Progenitor cell of endocrine pancreas (in vitro differentiated cells): ENCODE data around the gene ADCK2. TPM values are rescaled to one million over a fixed set of nuclear protein-coding genes. Genes with fewer than 3 reads are reported as not detected.

ENCODE experiments used
- DNase-seq: peaks from one replicate; pipeline ENCODE4 v3.0.0; 2021; ENCODE audit warnings: low spot score; ENCODE audit not compliant: unreplicated experiment
- H3K27ac Mint-ChIP-seq: 2 replicates; pipeline ENCODE4 v1.8.0; 2021; ENCODE audit warnings: mild to moderate bottlenecking, moderate library complexity, mixed read lengths
- H3K27me3 Mint-ChIP-seq: 2 replicates; pipeline ENCODE4 v1.8.0; 2021; ENCODE audit warnings: mixed read lengths
- H3K36me3 Mint-ChIP-seq: 2 replicates; pipeline ENCODE4 v1.8.0; 2022; ENCODE audit warnings: mixed read lengths; ENCODE audit not compliant: insufficient read depth
- H3K4me1 Mint-ChIP-seq: 2 replicates; pipeline ENCODE4 v1.8.0; 2021; ENCODE audit warnings: low read depth, mixed read lengths
- H3K4me3 Mint-ChIP-seq: 2 replicates; pipeline ENCODE4 v1.8.0; 2021; ENCODE audit warnings: low read depth, mild to moderate bottlenecking, moderate library complexity, mixed read lengths
- H3K9me3 Mint-ChIP-seq: 2 replicates; pipeline ENCODE4 v1.8.0; 2021; ENCODE audit warnings: low read depth, mixed read lengths
- total RNA-seq: library from RNA; stranded (reverse); gene quantifications from 2 replicates; pipeline ENCODE4 v1.2.1, GENCODE V29; 2021
- TF ChIP-seq, protein P1 (sequence below): fragments of 200-600 bp; sonication (generic); IDR thresholded peaks from one replicate; pipeline ENCODE4 v1.5.0; 2021; ENCODE audit warnings: antibody characterized with exemption, mild to moderate bottlenecking; ENCODE audit not compliant: unreplicated experiment

Gene ADCK2
- total RNA-seq, 1 donor from 2014 or later, result 21.9 TPM

DNA sequence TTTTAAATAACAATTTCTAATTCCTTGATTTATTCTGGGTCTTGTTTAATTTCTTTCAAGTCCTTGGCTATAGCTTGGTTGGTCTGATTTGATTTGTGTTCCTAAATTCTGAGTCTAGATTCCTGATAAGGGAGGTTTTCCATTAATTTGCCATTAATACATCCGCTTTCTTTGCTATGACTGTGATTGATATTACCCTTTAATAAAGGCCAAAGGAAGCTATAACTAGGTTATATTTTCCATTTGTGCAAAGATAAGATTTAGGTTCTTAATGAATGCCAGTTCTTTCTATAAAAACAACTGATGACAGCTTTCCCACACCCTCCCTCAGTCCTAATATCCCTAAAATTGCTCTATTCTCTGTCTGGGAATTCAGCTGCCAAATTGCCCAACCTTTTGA, 52.0 kb downstream of the ADCK2 start:
- Mint-ChIP-seq H3K36me3 (peaks cover 5% of the 10 kb centered on the region), H3K27me3 (no peaks in the 10 kb centered on the region), H3K4me1 (no peaks in the 10 kb centered on the region), H3K27ac (no peak overlapping the region), H3K4me3 (no peak overlapping the region), H3K9me3 (no peaks in the 10 kb centered on the region)
- TF ChIP-seq, protein P1, sequence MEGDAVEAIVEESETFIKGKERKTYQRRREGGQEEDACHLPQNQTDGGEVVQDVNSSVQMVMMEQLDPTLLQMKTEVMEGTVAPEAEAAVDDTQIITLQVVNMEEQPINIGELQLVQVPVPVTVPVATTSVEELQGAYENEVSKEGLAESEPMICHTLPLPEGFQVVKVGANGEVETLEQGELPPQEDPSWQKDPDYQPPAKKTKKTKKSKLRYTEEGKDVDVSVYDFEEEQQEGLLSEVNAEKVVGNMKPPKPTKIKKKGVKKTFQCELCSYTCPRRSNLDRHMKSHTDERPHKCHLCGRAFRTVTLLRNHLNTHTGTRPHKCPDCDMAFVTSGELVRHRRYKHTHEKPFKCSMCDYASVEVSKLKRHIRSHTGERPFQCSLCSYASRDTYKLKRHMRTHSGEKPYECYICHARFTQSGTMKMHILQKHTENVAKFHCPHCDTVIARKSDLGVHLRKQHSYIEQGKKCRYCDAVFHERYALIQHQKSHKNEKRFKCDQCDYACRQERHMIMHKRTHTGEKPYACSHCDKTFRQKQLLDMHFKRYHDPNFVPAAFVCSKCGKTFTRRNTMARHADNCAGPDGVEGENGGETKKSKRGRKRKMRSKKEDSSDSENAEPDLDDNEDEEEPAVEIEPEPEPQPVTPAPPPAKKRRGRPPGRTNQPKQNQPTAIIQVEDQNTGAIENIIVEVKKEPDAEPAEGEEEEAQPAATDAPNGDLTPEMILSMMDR, result no peak
- no peak for DNase-seq

DNA sequence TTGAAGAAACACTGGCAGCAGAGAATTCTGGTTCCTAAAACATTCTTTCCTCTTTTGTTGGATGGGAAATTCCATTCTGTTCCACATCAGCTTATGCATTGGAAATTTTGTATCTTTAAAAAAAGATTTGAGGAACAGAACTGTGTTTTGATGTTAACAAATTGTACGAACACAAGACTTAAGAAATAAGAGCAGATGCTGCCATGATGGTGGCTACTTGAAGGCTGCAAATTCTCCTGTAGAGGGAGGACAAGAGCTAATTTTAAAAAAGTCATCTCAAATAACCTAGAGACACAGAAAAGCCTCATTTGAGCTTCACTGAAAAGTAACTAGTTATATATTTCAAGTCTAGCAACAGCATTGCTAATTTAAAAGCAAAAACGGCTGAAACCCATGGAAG, 53.5 kb downstream of the ADCK2 start:
- TF ChIP-seq, protein P1, result peak; percentile 39
- H3K36me3 Mint-ChIP-seq, result peaks cover 11% of the 10 kb centered on the region
- no peaks in the 10 kb centered on the region for H3K27me3 Mint-ChIP-seq
- peak overlapping the region; percentile 41 for H3K27ac Mint-ChIP-seq
- no peaks in the 10 kb centered on the region for H3K4me1 Mint-ChIP-seq
- DNase-seq, result no peak
- no peaks in the 10 kb centered on the region for H3K9me3 Mint-ChIP-seq
- no peak overlapping the region for H3K4me3 Mint-ChIP-seq

DNA sequence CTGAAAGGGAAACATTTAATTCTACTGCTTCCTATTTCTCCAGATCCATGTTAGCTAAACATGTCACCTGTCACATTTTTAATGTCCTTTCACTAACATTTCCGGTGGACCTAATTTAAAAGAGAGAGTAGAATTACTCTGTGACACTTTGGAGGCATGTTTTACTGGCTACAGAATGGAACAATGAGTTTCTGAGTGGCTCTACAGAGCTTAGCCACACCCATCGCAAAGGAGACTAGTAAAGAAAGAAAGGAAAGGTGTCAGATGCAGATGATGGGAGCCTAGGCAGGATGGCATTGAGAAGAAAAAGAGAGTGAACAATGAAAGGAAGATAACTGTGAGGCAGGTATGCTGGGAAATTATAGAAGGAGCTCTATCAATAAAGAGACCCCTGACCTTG, 59.7 kb downstream of the ADCK2 start:
- TF ChIP-seq, protein P1, result no peak
- no peak overlapping the region for H3K27ac Mint-ChIP-seq
- no peaks in the 10 kb centered on the region for H3K27me3 Mint-ChIP-seq
- H3K36me3 Mint-ChIP-seq, result peaks cover 21% of the 10 kb centered on the region
- no peak overlapping the region for H3K4me3 Mint-ChIP-seq
- no peak for DNase-seq
- peaks cover 1% of the 10 kb centered on the region for H3K4me1 Mint-ChIP-seq
- H3K9me3 Mint-ChIP-seq, result peaks cover 3% of the 10 kb centered on the region

DNA sequence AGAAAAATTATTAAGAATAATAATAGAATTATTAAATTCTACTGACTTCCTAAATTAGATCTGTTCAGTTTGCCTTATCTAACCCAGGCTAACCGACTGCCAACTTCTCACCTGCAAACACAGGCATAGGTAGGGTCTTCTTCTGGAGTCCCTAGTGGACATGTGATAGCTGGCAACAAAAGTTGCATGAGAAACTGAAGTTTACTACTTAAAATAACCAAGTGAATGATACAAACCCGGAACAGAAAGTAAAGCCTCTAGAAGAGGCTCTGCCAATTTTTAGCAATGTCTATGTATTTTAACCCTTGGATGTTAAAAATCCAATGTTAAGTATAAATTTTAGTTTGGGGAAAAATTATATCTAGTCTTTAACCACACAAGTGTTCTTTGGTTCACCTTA, 61.4 kb downstream of the ADCK2 start:
- Mint-ChIP-seq H3K27ac (no peak overlapping the region), H3K27me3 (no peaks in the 10 kb centered on the region)

DNA sequence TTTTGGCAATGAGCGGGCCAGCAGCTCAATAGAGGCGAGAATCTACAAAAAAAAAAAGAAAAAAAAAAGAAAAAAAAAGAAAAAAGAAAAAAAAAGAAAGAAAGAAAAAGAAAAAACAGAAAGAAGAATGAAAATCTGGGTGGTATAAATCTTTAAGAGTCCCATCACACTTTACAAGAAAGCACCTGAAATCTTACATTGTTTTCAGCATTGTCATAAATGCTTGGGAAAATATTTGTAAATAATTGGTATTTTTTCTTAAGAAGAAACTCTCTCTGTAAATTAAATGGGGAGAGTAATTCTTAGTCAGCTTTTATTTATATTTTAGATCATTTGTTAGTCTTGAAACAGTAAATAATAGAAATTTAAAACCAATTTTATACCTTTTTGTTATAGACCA, 62.0 kb downstream of the ADCK2 start:
- no peak for DNase-seq
- H3K9me3 Mint-ChIP-seq, result peaks cover 3% of the 10 kb centered on the region
- no peak overlapping the region for H3K27ac Mint-ChIP-seq
- H3K4me3 Mint-ChIP-seq, result no peak overlapping the region
- TF ChIP-seq, protein P1, result no peak
- peaks cover 28% of the 10 kb centered on the region for H3K36me3 Mint-ChIP-seq
- H3K4me1 Mint-ChIP-seq, result peaks cover 1% of the 10 kb centered on the region
- H3K27me3 Mint-ChIP-seq, result no peaks in the 10 kb centered on the region

More for the DNA sequence above, 61.4 kb downstream of the ADCK2 start:
- H3K9me3 Mint-ChIP-seq, result peaks cover 3% of the 10 kb centered on the region
- no peak overlapping the region for H3K4me3 Mint-ChIP-seq
- DNase-seq, result no peak
- TF ChIP-seq, protein P1, result no peak
- peaks cover 25% of the 10 kb centered on the region for H3K36me3 Mint-ChIP-seq
- peaks cover 1% of the 10 kb centered on the region for H3K4me1 Mint-ChIP-seq
